D721Med (cell line): Measurements from ENCODE around the gene NEMP1.

Experiments
- DNase-seq: peaks from one replicate; pipeline ENCODE4 v3.0.0; 2011; ENCODE audit warnings: low spot score; ENCODE audit not compliant: insufficient read length
- FAIRE-seq: peaks from 2 replicates; lab custom pipeline; 2011; peaks lifted over from hg19 to GRCh38; lab: Jason Lieb, UNC
- TF ChIP-seq, protein P1 (sequence below): IDR thresholded peaks from 2 replicates; pipeline ENCODE4 v1.5.1; 2012; ENCODE audit warnings: mild to moderate bottlenecking, control low read depth; ENCODE audit not compliant: insufficient read depth; ENCODE audit errors: missing control alignments

NEMP1 gene

GRCh38 chr12:57078519-57079404 lies at the start of gene NEMP1:
Gene NEMP1, minus strand, starts transcription at chr12:57078791. Its CDS starts 46 bp downstream, at chr12:57078745.
- TF ChIP-seq, protein P1, sequence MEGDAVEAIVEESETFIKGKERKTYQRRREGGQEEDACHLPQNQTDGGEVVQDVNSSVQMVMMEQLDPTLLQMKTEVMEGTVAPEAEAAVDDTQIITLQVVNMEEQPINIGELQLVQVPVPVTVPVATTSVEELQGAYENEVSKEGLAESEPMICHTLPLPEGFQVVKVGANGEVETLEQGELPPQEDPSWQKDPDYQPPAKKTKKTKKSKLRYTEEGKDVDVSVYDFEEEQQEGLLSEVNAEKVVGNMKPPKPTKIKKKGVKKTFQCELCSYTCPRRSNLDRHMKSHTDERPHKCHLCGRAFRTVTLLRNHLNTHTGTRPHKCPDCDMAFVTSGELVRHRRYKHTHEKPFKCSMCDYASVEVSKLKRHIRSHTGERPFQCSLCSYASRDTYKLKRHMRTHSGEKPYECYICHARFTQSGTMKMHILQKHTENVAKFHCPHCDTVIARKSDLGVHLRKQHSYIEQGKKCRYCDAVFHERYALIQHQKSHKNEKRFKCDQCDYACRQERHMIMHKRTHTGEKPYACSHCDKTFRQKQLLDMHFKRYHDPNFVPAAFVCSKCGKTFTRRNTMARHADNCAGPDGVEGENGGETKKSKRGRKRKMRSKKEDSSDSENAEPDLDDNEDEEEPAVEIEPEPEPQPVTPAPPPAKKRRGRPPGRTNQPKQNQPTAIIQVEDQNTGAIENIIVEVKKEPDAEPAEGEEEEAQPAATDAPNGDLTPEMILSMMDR, result no peak
- peak; percentile 38 for FAIRE-seq

GRCh38 chr12:57127726-57128518 lies 49.3 kb upstream of the NEMP1 start, which contains the start of gene LRP1:
Gene LRP1, plus strand, starts transcription at chr12:57128483. Its CDS starts 482 bp downstream, at chr12:57128965.
- DNase-seq, result peak; percentile 77
- FAIRE-seq, result no peak
- TF ChIP-seq, protein P1, result no peak

More at GRCh38 chr12:57078519-57079404, at the start of gene NEMP1:
- DNase-seq, result peak; percentile 87

DNA sequence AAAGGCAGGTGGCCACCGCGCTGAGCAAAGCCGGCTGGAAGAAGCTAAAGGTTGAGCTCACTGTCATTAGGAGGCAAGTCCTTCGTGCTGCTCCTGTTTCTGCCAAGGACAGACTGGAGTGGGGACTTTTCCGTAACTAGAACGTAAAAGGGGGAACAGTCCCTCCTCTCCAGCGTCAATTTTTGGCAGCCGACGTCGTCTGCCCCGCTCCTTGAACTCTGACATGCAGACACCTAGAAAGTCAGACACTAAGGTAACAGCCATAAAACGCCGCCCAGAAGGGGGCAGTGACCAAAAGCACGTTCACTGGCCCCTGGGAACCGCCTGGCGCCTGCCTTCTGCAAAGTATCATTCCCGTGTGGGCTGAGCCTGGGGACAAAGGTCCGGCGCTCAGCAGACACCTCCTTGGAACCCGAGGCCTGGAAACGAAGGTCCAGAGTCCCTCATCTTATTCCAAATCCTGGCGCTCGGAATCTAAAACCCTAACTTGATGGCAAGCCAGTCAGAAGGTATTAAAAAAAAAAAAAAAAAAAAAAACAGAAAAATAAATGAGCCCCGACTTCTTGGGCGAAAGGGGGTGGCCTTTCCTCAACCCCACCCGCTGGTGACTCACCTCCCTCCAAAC lies 48.6 kb upstream of the NEMP1 start:
- TF ChIP-seq, protein P1, result peak; percentile 22
- DNase-seq, result no peak
- FAIRE-seq, result no peak

DNA sequence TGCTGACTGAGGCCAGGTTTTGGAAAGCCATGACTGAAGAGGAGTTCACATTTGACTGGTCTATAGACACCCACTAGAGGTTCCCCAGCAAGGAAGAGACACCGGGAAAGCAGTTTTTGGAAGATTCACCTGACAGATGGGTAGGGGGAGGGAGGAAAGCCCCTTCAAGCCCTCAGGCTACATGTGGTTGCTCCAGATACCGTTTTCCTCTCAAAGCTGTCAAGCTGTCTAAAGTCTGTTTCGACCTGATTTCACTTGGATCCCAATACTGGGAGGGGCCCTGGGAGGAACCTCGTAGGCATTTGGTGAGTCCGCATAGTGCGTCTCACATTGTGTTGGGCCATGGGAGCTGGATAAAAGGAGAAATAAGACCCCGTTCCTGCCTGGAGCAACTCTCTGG lies 48.0 kb upstream of the NEMP1 start:
- TF ChIP-seq, protein P1, result no peak
- no peak for DNase-seq
- no peak for FAIRE-seq

- DNase-seq (no peak), FAIRE-seq (no peak)
- TF ChIP-seq, protein P1, result no peak
Measured at GRCh38 chr12:57126061-57126460, 47.5 kb upstream of the NEMP1 start.

GRCh38 chr12:57124261-57124877 lies 45.8 kb upstream of the NEMP1 start:
- FAIRE-seq (no peak), DNase-seq (peak; percentile 38)
- TF ChIP-seq, protein P1, result peak; percentile 86
